HG02884 (cell line): Measurements from ENCODE around the gene HOXA4.

Source experiments
- ATAC-seq: cut with Tn5 transposase; IDR thresholded peaks from one replicate; pipeline ENCODE4 v1.9.1; 2021; ENCODE audit warnings: mild to moderate bottlenecking, moderate library complexity; ENCODE audit not compliant: unreplicated experiment

The HOXA4 gene

DNA sequence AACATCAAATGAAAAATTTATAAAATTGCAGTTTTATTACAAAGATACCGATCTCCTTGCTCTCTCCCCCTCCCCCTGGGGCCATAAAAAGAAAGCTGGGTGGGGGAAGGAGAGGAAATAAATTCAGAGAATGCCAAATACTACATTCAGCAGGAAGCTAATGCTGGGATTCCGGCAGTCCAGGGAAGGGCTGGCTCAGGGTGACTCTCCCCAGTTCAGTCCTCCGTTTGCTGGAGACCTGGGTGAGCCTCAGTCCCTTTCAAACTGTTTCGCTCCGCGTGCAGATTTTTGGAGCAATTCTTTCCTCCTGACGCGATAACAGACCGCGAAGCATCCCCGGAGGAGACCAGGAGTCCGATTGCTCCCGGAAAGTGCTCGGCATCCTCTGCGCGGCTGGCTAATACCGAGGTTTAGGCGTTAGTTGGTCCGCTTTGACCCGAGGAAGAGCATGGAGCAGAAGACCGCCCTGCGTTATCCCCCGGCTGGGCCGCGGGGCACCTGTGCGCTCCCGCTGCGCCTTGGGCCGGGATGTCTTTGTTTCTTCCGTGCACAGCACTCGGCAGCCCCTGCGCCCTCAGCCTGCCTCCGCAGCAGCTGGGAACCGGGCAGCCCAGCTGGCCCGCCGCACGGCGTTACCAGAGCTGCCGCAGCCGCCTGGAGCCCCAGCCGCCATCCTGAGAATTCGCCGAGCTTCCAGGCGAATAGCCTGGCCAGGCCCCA lies 24.2 kb downstream of the HOXA4 start:
- no peak for ATAC-seq

DNA sequence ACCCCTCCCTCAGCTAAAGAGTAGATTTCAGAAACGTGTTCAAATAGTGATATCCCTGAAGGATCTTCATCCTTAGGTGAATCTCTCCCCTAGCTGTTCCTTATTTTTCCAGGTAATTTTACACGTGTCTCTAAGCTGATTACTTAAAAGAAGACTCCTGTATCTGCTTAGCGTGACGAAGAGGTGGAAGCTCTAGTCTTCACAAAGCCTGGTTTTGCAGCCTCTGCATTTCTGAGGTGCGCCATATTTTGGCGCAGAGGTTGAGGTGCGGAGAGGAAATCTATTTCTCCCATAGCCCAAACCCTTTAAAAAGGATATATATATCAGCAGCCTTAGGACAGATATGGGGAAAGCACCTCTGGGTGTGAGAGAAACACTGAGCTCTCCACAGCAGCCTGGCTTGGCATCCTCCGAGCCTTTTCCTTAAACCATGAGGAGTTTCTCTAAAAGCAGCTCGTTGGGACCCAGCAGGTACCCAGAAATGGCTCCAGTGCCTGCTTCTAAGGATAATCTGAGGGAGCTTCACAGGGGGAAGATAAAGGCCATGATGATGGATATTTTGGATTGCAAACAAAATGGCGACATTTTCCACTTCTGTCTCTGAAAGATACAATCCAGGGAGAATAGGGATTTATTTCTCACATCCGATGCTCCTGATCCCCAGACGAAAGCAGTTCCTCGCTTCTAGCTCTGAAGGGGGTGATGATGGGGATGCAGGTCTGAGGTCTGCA lies 25.1 kb downstream of the HOXA4 start:
- no peak for ATAC-seq

DNA sequence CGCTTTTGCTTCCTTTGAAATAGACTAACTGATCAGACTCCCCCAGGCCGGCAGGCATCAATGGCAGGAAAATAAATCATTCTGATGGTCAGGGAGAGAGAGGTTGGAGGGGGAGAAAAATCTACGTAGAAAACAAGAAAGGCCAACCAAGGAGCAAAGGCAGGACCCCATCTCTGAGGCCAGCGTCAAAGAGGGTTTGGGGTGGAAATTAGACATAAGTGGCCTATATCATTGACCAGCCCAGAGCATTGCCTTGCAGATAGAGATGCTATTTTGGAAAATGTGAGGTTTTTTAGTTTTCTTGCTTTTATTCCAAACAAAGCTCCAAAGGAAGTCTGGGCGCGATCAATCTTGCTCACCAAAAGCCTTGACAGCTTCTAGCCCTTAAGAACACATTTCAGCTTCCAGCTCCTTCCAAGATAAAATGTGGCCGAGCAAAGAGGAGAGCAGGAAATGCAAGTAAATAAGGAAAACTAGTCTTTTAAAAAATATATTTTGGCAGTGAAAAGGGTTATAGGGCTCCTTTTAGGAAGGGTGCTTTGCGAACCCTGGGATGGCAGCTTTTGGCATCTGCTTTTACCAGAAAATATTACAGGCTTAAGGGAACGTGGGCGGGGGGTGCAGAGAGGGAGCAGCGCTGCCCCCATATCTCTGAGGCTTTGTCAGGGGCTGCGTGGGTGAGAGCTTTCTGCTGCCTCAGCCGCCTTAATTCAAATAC lies 26.1 kb downstream of the HOXA4 start:
- no peak for ATAC-seq

DNA sequence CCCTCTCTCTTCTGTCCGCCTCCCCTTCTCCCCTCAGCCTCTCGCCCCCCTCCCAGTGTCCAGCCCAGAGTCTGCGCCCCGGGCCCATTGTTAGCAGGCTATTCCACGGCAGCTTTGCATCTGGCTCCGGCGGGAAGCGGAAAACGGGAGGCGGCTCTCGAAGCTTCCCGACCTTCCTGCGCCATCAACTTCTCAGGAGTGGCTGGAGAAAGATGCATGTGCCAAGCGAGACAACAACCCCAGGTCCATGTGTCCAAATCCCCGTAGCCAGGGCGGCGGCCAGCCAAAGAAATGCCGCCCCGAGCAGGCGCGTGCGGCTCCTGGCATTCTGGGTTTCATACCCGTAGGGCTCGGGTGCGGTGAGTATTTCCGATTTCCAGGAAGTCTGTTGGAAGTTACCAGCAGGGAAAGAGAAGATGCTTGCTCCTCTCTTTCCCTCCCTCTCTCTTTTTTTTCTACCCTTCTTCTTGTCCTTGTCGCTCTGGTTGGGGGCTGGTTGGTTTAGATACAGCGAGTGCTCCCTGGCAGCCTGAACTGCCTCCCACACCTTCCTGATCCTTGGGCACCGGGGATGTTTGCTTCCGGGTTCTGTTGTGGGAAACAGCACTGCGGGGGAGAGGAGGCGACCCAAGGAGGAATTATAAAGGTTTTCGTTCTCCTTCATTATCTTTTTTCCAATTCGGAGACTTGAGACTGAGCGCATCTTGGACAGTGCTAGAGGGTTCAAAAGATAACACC lies 26.9 kb downstream of the HOXA4 start:
- no peak for ATAC-seq

DNA sequence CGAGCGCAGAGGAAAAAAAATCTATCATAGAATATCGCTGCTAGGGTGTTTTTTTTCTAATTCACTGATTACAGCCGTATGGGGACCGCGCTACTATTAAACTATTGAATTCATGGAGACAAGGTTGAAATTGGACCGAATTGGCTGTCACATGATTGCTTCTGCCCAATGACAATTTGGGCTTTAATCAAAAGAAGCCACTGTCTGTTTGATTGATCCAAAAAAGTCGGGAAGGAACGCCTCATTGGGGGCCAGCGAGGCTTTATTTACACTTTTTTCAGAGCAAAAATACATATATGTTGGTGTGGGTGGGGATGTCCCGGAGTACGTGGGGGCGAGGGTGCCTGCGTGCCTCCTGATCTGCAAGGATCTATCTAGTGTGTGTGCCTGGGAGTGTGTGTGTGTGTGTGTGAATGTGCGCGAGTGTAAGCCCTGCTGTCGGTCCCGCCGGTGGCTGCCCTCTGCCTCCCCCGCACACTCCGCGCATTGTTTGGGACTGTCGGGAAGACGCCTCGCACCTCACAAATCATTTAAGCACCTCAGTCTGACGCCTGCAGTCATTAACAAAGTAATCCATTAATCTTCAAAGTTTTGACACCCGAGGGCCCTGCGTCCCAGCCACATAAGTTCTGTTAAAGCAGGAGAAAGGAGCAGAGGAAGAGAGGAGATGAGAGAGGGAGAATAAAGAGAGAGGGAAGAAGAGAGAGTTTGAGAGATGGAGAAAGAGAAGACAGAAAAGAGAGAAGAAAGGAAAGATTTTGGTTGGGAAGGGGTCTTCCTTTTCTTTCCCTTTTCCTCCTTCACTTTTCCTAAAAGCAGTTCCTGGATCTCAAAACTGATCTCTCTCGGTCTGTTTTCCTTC lies 27.7 kb downstream of the HOXA4 start, which contains the start of gene HOXA2:
TSS of gene HOXA2 (minus strand) at position 103 of the 862 bp plus-strand sequence. CDS start 183 bp downstream, outside the sequence.
- ATAC-seq, result no peak

DNA sequence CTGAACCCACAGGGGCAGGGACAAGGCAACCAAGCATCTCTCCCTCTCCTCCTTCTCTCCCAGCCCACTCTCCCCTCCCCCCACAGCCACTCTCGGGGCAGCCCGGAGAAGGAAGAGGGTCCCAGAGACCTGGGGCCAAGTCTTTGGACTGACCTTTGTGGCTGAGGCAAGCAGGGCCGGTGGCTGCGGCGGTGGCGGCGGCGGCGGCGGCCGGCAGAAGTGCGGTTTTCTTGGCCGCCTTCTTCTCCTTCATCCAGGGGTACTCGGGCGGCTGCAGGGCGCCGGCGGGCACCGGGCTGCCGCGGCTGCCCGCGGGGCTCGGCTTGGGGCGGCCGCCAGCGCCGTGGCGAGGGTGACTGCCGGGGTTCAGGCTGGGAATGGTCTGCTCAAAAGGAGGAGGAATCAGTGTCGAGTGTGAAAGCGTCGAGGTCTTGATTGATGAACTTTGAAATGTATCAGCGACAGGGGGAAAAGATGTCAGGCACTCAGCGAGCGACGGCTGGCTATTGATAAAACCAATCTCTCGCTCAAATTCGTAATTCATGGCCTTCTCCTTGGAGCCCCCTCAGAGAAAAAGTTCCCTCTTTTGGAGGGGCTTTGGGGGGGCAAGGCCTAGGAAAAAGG lies 28.5 kb downstream of the HOXA4 start:
- ATAC-seq, result no peak

DNA sequence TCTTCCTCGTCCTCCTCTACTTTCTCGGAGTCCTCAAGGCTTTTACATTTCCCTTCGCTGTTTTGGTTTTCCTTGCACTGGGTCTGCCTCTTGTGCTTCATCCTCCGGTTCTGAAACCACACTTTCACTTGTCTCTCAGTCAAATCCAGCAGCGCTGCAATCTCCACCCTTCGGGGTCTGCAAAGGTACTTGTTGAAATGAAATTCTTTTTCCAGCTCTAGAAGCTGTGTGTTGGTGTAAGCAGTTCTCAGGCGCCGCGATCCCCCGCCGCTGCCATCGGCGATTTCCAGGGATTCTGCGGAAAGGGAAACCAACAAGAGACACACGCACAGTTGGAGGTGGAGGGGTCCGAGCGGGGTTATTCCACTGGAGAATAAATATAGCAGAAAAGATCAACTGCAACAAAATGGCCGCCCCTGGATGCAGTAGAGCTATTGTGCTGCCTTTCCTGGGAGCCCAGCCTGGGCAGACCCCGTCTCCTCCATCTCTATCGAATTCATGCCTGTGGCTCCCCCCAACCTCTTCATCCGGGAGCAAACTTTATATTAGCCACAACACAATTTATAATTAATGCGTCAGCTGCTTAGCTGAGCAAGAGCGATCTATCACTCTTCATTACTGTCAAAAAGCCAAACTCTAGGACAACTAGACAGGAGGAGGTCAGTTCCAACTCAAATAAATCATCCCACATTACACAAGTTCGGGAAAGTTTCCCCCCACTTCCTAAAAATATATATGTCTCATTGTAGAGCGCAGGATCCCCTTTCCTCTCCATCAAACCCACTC lies 29.2 kb downstream of the HOXA4 start:
- no peak for ATAC-seq

DNA sequence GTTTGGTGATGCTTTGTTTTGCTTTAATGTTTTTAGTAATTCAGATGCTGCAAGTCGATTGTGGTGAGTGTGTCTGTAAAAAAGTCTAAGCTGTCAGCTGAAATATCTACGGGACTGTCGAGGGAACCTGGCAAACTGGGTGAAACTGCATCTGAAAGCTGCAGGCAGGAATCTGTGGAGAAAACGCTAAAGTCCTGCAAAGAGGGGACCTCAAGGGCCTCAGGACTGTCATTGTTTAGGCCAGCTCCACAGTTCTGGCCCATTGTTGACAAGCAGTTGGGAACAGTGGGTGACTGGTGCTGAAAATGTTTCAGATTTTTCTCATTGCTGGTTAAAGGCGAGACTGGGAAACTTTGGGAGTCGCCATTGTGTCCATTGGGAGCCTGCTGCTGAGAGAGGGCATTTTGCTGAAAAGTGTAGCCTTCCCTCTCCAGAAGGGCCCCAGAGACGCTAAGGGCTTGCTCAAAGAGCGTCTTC lies 29.8 kb downstream of the HOXA4 start:
- no peak for ATAC-seq

DNA sequence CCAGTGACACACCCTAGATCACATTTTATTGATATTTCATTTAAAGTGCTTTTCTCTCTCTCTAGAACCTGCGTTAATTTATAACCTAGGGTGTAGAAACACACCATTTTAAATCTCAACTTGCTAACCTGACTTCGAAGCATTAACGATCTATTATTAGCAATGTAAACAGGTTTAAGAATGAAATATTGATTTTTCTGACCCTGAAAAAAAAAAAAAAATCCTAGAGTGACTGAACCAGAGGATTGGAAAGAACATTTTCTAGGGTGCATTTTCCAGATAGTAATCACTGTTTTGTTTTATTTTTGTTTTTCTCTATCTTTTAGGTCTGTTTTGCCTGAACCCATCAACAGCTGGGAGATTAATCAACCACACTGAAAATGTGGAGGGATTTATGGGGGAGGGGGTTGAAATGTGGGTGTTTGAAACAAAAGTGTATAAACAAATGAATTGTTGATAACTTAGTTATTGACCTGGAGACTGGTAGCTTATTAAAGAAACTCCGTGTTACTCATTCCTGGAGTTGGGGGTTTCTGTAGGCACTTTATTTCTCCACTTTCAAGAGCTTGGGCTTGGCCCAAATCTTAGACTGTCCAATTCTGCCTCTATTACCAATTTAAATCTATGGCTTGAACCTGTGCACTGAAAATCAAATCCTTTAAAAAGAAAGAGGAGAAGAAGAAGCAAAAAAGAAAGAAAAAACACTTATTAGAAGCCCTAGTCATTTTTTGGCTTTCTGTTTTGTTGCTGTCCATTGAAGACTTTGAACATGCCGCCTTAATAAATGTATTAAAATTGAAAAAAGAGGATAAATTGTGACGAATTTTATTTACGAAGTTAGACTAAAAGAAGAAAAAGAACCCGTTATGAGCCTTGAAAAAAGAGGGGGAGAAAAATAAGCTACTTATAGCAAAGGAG lies 30.8 kb downstream of the HOXA4 start:
- no peak for ATAC-seq

DNA sequence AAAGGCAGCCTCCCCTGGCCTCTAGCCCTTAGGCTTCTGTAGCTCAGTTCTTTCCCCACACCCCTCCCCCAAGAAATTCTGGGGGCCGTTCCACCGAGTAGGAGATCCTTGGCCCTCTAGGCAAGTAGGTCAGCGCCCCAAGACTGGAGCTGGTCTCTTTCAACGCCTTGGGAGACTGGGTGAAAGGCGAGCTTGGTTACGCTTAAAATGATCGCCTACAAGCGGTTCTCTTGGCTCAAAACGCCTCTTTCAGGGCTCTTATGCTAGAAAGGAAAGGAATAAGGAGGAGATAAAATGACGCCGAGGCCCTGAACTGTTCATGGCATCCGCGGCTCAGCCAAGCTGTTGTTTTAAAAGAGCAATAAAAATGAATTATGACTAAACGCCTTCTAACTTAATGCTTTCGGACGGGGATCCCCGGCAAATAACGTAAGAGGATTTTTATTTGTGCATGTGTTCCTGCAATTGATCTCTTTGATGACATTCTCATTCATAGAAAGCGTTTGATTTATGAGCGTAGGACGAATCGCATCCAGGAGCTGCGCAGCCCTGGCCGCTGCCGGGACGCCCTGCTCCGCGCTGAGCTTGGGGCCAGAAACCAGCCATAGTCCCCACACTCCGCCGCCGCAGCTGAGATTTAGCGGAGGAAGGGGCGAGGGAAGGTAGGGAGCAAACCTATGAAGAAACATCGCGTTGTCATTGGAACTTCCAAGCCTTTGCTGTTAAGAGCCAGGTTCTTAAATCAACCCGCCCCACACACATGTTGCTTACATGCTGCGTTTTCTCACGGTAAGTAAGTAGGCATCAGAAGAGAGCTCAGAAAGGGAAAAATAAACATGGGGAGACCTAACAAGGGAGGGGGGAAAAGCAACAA lies 31.7 kb downstream of the HOXA4 start:
- ATAC-seq, result no peak

DNA sequence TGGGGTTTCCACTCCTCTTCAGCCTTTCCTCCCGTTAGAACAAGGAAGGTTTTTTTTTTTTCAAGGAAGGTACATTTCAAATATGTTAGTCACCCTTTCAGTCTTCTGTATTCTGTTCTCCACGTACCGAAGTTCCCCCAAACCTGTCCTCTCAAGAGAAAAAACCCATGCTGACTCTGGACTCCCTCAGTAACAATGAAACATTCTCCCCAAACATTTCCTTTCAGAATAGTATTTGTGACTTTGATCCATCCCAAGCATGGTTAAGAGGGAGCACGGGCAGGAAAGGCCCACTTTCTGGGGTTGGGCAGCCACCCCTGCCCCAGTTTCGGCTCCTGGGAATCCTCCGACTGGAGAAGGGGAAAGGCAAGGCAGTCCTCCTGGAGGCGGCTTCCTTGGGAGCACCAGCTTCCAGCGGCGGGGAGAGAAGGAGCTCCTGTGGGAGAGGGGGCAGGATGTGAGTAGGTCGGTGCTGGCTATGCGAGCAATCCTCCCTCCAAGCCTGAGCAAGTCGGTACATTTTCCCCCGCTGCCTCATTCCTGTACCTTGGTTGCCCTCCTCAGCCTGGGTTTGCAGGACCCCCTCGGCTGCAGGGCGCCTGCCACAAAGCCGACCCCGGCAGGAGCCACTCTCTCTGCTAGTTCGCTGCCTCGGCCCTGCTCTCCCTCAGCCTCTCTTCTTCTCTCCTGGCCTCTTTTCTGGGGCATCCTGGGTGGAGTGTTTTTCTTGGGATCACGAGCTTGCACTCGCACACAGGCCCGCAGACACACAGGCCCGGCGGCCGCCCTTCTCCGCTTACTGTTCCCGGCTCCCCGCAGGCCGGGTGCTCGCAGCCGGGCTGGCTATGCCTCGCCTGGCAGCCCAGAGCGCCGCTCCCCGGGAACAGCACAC lies 32.6 kb downstream of the HOXA4 start:
- ATAC-seq, result no peak

DNA sequence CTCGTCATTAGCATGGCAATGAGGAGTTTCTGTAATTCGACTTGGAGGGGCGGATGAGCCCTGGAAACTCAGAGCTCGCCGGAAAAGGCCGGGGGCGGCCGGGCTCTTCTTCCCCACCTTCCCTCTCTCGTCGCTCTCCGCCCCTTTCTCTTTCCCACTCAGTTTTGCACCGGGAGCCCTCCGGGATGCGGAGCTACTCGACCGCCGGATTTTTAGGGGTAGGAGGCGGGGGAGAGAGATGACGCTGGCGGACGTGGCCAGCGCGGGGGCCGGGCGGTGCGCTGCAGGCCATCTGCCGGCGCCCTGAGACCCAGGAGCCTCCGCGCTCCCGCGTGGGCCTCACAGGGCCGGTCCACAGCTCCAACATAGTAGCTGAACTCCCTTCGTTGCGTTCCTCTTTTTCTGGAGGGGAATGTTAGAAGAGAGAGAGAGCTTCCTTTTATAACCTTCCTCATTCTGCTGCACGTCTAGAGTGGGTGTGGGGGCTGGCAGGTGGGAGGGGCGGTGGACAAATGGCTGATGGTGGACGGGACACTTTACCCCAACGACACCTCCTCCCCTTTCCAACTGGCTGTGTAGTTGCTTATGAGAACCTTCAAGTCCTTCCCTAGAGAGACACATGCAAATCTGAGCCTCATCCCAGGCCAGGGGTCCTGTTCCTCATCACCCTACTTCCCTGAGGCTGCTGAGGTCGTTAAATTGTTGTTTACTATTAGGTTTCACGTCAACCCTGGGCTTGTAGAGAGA lies 33.6 kb downstream of the HOXA4 start:
- ATAC-seq, result no peak

DNA sequence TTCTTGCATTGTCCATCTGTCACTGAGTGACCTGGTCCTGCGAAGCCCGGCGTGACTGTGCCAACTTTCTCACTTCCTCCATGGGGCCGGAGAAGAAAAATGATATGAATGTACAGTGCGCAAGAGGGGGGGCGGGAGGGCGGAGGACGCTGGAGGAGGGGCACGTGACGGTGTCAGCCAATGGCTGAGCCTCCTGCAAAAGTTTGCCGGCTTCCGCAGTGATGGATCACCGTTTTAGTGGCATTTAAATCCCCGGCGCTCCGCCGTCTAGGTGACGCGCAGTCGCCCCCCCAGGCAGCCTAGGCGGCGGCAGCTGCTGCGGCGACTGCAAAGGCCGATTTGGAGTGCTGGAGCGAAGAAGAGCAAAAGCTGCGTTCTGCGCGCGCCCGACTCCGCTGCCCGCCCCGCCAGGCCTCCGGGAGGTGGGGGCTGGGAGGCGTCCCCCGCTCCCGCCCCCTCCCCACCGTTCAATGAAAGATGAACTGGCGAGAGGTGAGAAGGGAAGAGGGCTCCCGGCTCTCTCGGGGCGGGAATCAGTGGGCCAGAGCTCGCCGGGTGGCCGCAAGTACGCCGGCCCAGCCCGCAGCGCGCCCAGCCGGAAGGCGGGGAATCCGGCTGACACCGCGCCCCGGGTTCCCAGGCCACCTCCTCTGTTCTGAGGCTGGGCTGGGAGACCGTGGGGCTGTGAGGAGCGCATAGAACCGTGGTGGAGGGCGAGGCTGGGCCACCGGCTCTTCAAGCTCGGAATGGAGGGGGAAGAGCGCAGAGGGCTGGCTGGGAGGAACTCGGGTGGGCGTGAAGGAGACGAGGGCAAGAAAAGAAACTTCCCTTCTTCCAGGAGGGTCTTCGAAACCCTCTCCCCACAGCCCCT lies 34.4 kb downstream of the HOXA4 start, which contains the start of gene HOXA1:
TSS of gene HOXA1 (minus strand) at position 104 of the 871 bp plus-strand sequence. CDS start at position 16, 88 bp downstream.
- peak; percentile 90 for ATAC-seq
